HepG2 (cell line): Measurements from ENCODE around the gene ALDH3A2. TPM values are rescaled to one million over a fixed set of nuclear protein-coding genes. Genes with fewer than 3 reads are reported as not detected.

Experiments used
- DBP ChIP-seq: sonication (generic); formaldehyde crosslinking; IDR thresholded peaks from 2 replicates; pipeline ENCODE4 v1.4.0; 2020; ENCODE audit warnings: missing genetic modification reagents; ENCODE audit errors: not compliant biosample characterization
- DR1 ChIP-seq: sonication (generic); formaldehyde crosslinking; IDR thresholded peaks from 2 replicates; pipeline ENCODE4 v1.8.0; 2021; ENCODE audit warnings: mild to moderate bottlenecking, missing genetic modification reagents, inconsistent platforms
- DRAP1 ChIP-seq: IDR thresholded peaks from 2 replicates; pipeline ENCODE4 v1.6.1; 2016; ENCODE audit warnings: missing genetic modification reagents, missing compliant biosample characterization
- KDM6A ChIP-seq: IDR thresholded peaks from 2 replicates; pipeline ENCODE4 v1.6.1; 2016; ENCODE audit warnings: low read depth
- KLF16 ChIP-seq, 2 experiments: sonication (generic) in 1 of 2; formaldehyde crosslinking in 1 of 2; IDR thresholded peaks; 2 replicates each; pipeline versions ENCODE4 v1.6.1 to v1.8.0; 2016 to 2023; ENCODE audit warnings: missing genetic modification reagents in 2 of 2, missing compliant biosample characterization in 1 of 2
- MZF1 ChIP-seq: sonication (generic); formaldehyde crosslinking; IDR thresholded peaks from 2 replicates; pipeline ENCODE4 v1.8.1; 2023; ENCODE audit warnings: mild to moderate bottlenecking, missing genetic modification reagents, borderline replicate concordance
- RELA ChIP-seq: sonication (generic); formaldehyde crosslinking; IDR thresholded peaks from 2 replicates; pipeline ENCODE4 v1.4.0; 2020; ENCODE audit warnings: missing genetic modification reagents
- RFX5 ChIP-seq: IDR thresholded peaks from 2 replicates; pipeline ENCODE4 v1.6.1; 2011; ENCODE audit warnings: low read depth, low read length, improper control_type of control experiment
- TAF15 ChIP-seq: fragments of 200-400 bp; formaldehyde crosslinking; IDR thresholded peaks from one replicate; pipeline ENCODE4 v1.6.1; 2018; ENCODE audit warnings: mild to moderate bottlenecking, low read depth, low read length; ENCODE audit not compliant: poor library complexity, severe bottlenecking
- THAP9 ChIP-seq: sonication (generic); formaldehyde crosslinking; IDR thresholded peaks from 2 replicates; pipeline ENCODE4; 2020; ENCODE audit warnings: missing genetic modification reagents, mild to moderate bottlenecking, borderline replicate concordance
- ZBTB20 ChIP-seq: sonication (generic); formaldehyde crosslinking; IDR thresholded peaks from 2 replicates; pipeline ENCODE4 v1.8.1; 2023; ENCODE audit warnings: missing genetic modification reagents, low read depth, mild to moderate bottlenecking, borderline replicate concordance
- ZNF142 ChIP-seq: sonication (generic); formaldehyde crosslinking; IDR thresholded peaks from 2 replicates; pipeline ENCODE4 v1.4.0; 2020; ENCODE audit warnings: missing genetic modification reagents
- ZNF224 ChIP-seq: sonication (generic); formaldehyde crosslinking; IDR thresholded peaks from 2 replicates; pipeline ENCODE4 v1.5.0; 2020; ENCODE audit warnings: mild to moderate bottlenecking, missing genetic modification reagents
- ZNF446 ChIP-seq: sonication (generic); formaldehyde crosslinking; IDR thresholded peaks from 2 replicates; pipeline ENCODE4 v1.5.0; 2020; ENCODE audit warnings: mild to moderate bottlenecking, missing genetic modification reagents
- ZNF720 ChIP-seq: sonication (generic); formaldehyde crosslinking; IDR thresholded peaks from 2 replicates; pipeline ENCODE4 v1.4.0; 2020; ENCODE audit warnings: missing genetic modification reagents
- ZNF747 ChIP-seq: sonication (generic); formaldehyde crosslinking; IDR thresholded peaks from 2 replicates; pipeline ENCODE4 v1.8.1; 2023; ENCODE audit warnings: missing genetic modification reagents, mild to moderate bottlenecking, borderline replicate concordance
- polyA plus RNA-seq, 8 experiments: library from polyadenylated mRNA; depleted of rRNA in 3 of 8; stranded (reverse) in 7 of 8; unstranded in 1 of 8; fragments of >200 nt; fragmentation: Illumina TruSeq in 4 of 8; extraction: Trizol in 4 of 8; gene quantifications; 2 replicates each; pipeline versions ENCODE4 v1.2.1 to v1.2.3, GENCODE V29; 2011 to 2016; ENCODE audit warnings: low read depth in 4 of 8, missing spikeins in 1 of 8, mixed read lengths in 1 of 8; ENCODE audit not compliant: insufficient read depth in 1 of 8
- total RNA-seq, 5 experiments: library from RNA; depleted of rRNA; stranded (reverse); fragments of >200 nt; fragmentation: Illumina TruSeq; extraction: Trizol; gene quantifications; 2 replicates each; pipeline ENCODE4 v1.2.3, GENCODE V29; 2016; ENCODE audit warnings: low read depth in 1 of 5

Gene ALDH3A2
- total and polyA plus RNA-seq, 2 of the 13 experiments (the other 11 are each of a cell fraction or from before 2014, with no cell fraction given): 80.8 to 180 TPM

DNA sequence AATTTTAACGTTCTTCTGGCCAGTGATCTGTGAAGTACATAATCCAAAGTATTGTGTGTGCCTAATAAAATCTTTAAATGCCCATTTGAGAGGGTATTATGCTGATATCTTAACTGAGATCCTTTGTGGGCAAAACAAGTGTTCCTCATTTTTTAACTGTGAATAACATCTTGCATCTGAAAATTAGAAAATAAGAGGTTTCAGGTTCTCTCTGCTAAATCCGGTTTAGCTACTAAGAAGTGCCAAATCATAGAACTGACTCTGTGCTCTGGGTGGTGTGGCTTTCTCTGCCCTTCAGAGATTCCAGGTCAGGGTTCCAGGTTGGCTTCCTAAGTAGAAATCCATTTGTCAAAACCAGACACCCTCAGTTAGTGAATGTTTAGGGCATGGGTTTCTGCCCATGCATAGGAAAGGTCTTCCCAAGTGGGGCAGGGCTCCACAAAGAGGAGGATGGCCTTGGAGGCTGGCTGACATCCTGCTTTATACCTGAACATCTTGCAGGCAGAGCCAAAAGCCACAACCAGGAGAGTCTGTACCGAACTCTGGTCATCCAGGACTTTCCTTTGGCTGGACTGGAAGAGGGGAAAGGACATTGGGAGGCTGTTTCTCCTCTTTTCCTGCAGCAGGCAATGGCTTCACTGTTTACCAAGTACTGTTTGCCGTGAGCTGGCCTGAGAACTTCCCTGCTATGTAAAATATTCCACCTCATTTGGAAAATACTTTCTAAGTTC, 8.5 kb downstream of the ALDH3A2 start (continued):
- TF ChIP-seq ZNF142 (CRISPR knock-in tag): no peak
- no peak for TF ChIP-seq ZBTB20
- TF ChIP-seq MZF1 (CRISPR knock-in tag): no peak
- TF ChIP-seq THAP9 (CRISPR knock-in tag): no peak
- no peak for TF ChIP-seq ZNF747 (CRISPR knock-in tag)
- TF ChIP-seq DRAP1 (CRISPR knock-in tag): no peak
- no peak for TF ChIP-seq DR1 (CRISPR knock-in tag)
- TF ChIP-seq KLF16 (CRISPR knock-in tag; IDR thresholded peaks at IDR 0.05): no peak
- no peak for TF ChIP-seq ZNF224 (CRISPR knock-in tag)
- TF ChIP-seq RFX5: no peak
- TF ChIP-seq KDM6A (CRISPR knock-in tag): no peak
- TF ChIP-seq ZNF720: no peak
- TF ChIP-seq ZNF446: no peak
- TF ChIP-seq TAF15: no peak
- no peak for TF ChIP-seq RELA (CRISPR knock-in tag)
- TF ChIP-seq DBP: no peak
